ENCODE data around the gene NDUFS7.

NDUFS7 gene

GRCh38 chr19:1383312-1384084, at the start of gene NDUFS7:
NDUFS7 (plus strand) TSS chr19:1383907; CDS start chr19:1383927, 20 bp downstream.
- peak; percentile 91 for DNase-seq (ENCODE audit: low spot score)
- no peak for TF ChIP-seq CTCF (IDR thresholded peaks at IDR 0.05; ENCODE audit: extremely low read depth, missing control alignments)

GRCh38 chr19:1336079-1336684, 47.5 kb upstream of the NDUFS7 start:
- TF ChIP-seq CTCF (IDR thresholded peaks at IDR 0.05; ENCODE audit: extremely low read depth, missing control alignments): no peak
- peak; percentile 68 for DNase-seq (ENCODE audit: low spot score)

GRCh38 chr19:1340681-1341469, 42.8 kb upstream of the NDUFS7 start:
- no peak for TF ChIP-seq CTCF (IDR thresholded peaks at IDR 0.05; ENCODE audit: extremely low read depth, missing control alignments)
- no peak for DNase-seq (ENCODE audit: low spot score)

GRCh38 chr19:1343041-1343440, 40.7 kb upstream of the NDUFS7 start:
- DNase-seq (ENCODE audit: low spot score): no peak
- TF ChIP-seq CTCF (IDR thresholded peaks at IDR 0.05; ENCODE audit: extremely low read depth, missing control alignments): no peak

GRCh38 chr19:1349211-1349610, 34.5 kb upstream of the NDUFS7 start:
- TF ChIP-seq CTCF (IDR thresholded peaks at IDR 0.05; ENCODE audit: extremely low read depth, missing control alignments): no peak
- no peak for DNase-seq (ENCODE audit: low spot score)

GRCh38 chr19:1350867-1351266, 32.8 kb upstream of the NDUFS7 start:
- TF ChIP-seq CTCF (IDR thresholded peaks at IDR 0.05; ENCODE audit: extremely low read depth, missing control alignments): no peak
- DNase-seq (ENCODE audit: low spot score): no peak

GRCh38 chr19:1351381-1351851, 32.3 kb upstream of the NDUFS7 start:
- DNase-seq (ENCODE audit: low spot score): no peak

More at GRCh38 chr19:1351381-1351851, 32.3 kb upstream of the NDUFS7 start:
- no peak for TF ChIP-seq CTCF (IDR thresholded peaks at IDR 0.05; ENCODE audit: extremely low read depth, missing control alignments)
